OCI-LY7 (cell line): ENCODE data around the gene H2BW1.
"Not testable (repeated sequence)": the region's sequence is repeated elsewhere in the genome, so short reads cannot be mapped to it uniquely, and the experiment has no call there.

ENCODE experiments used
- EZH2phosphoT487 ChIP-seq: fragments of 200-600 bp; sonication (generic); IDR thresholded peaks from 2 replicates; pipeline ENCODE4 v1.6.1; 2018; ENCODE audit warnings: low read depth, borderline replicate concordance, mild to moderate bottlenecking, mixed run types, antibody characterized with exemption, low read length, moderate library complexity, mixed read lengths
- TF ChIP-seq, protein P1 (sequence below): fragments of 200-600 bp; sonication (generic); conservative IDR thresholded peaks from 2 replicates; pipeline ENCODE4 v1.5.1; 2014; ENCODE audit warnings: mild to moderate bottlenecking, antibody characterized with exemption, low read length, moderate library complexity, mixed read lengths

DNA sequence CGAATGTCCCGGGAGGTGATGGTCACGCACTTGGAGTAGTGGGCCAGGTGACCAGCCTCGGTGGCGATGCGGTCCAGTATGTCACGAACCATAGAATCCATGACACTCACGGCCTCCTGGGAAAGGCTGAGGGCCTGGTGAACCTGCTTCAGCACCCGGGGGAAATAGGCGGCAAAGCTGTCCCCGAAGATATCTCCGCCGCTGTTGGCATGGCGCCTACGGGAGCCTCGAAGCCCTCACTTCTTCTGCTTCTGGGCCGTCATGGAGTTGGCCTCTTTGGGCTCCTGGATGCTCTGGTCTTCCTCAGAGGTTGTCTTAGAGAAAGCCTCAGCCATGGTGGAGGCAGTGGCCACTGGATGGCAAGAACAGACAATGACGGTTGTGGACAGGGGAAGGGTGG, 49.1 kb upstream of the H2BW1 start:
- TF ChIP-seq, protein P1, sequence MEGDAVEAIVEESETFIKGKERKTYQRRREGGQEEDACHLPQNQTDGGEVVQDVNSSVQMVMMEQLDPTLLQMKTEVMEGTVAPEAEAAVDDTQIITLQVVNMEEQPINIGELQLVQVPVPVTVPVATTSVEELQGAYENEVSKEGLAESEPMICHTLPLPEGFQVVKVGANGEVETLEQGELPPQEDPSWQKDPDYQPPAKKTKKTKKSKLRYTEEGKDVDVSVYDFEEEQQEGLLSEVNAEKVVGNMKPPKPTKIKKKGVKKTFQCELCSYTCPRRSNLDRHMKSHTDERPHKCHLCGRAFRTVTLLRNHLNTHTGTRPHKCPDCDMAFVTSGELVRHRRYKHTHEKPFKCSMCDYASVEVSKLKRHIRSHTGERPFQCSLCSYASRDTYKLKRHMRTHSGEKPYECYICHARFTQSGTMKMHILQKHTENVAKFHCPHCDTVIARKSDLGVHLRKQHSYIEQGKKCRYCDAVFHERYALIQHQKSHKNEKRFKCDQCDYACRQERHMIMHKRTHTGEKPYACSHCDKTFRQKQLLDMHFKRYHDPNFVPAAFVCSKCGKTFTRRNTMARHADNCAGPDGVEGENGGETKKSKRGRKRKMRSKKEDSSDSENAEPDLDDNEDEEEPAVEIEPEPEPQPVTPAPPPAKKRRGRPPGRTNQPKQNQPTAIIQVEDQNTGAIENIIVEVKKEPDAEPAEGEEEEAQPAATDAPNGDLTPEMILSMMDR = not testable (repeated sequence)
- TF ChIP-seq EZH2phosphoT487 = not testable (repeated sequence)
